Measurements from ENCODE around the gene DPY19L3.

DNA sequence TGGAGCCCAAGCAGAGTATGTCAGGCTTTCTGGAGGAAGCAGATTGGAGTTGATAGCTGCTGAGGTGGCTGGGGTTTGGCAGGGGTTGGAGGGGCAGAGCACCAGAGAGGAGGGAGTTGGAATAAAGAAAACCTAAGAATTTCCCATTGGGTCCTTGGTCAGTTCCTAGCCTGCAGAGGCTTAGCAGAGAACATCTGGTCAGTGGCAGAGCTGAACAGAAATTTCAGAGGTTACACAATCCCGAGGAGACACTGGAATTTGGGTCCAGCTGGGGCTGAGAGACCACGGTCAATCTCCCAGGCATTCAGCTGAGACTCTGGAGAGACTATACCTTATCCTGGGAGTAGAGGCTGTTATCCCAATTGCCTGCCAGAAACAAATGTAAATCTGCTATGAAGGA is 84.4 kb downstream of the DPY19L3 start:
- TF ChIP-seq, protein P1, sequence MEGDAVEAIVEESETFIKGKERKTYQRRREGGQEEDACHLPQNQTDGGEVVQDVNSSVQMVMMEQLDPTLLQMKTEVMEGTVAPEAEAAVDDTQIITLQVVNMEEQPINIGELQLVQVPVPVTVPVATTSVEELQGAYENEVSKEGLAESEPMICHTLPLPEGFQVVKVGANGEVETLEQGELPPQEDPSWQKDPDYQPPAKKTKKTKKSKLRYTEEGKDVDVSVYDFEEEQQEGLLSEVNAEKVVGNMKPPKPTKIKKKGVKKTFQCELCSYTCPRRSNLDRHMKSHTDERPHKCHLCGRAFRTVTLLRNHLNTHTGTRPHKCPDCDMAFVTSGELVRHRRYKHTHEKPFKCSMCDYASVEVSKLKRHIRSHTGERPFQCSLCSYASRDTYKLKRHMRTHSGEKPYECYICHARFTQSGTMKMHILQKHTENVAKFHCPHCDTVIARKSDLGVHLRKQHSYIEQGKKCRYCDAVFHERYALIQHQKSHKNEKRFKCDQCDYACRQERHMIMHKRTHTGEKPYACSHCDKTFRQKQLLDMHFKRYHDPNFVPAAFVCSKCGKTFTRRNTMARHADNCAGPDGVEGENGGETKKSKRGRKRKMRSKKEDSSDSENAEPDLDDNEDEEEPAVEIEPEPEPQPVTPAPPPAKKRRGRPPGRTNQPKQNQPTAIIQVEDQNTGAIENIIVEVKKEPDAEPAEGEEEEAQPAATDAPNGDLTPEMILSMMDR (IDR thresholded peaks at IDR 0.05), result no peak
- no peak for TF ChIP-seq POLR2AphosphoS5 (IDR thresholded peaks at IDR 0.05)
- TF ChIP-seq EP300 (IDR thresholded peaks at IDR 0.05), result no peak
